Hepatocyte (in vitro differentiated cells): ENCODE measurements around the gene ATP6V0A4. TPM values are rescaled to one million over a fixed set of nuclear protein-coding genes. Genes with fewer than 3 reads are reported as not detected.

Experiments
- DNase-seq: peaks from one replicate; pipeline ENCODE4 v3.0.0-alpha.2; 2016; ENCODE audit warnings: low spot score
- H2AFZ ChIP-seq: fragments of 200-600 bp; sonication (generic); 2 replicates; pipeline ENCODE4 v1.6.0; 2016; ENCODE audit warnings: antibody characterized with exemption, mild to moderate bottlenecking
- H3K27ac ChIP-seq: fragments of 200-600 bp; sonication (generic); 2 replicates; pipeline ENCODE4 v1.5.1; 2016; ENCODE audit warnings: mild to moderate bottlenecking
- H3K27me3 ChIP-seq: fragments of 200-600 bp; sonication (generic); 2 replicates; pipeline ENCODE4 v1.6.1; 2016
- H3K36me3 ChIP-seq: fragments of 200-600 bp; sonication (generic); replicated peaks from 2 replicates; pipeline ENCODE4 v1.5.1; 2016; ENCODE audit warnings: low read depth; ENCODE audit not compliant: insufficient read depth
- H3K4me1 ChIP-seq: fragments of 200-600 bp; sonication (generic); 2 replicates; pipeline ENCODE4 v1.5.1; 2016; ENCODE audit warnings: mild to moderate bottlenecking, moderate library complexity; ENCODE audit not compliant: insufficient read depth
- H3K4me2 ChIP-seq: fragments of 200-600 bp; sonication (generic); 2 replicates; pipeline ENCODE4 v1.6.0; 2016
- H3K4me3 ChIP-seq: fragments of 200-600 bp; sonication (generic); 2 replicates; pipeline ENCODE4 v1.5.1; 2016; ENCODE audit warnings: mild to moderate bottlenecking
- H3K79me2 ChIP-seq: fragments of 200-600 bp; sonication (generic); 2 replicates; pipeline ENCODE4 v1.6.0; 2017; ENCODE audit warnings: mild to moderate bottlenecking
- H3K9me2 ChIP-seq: fragments of 200-600 bp; sonication (generic); replicated peaks from 2 replicates; pipeline ENCODE4 v1.6.0; 2017; ENCODE audit warnings: mild to moderate bottlenecking; ENCODE audit not compliant: insufficient read depth
- H3K9me3 ChIP-seq: fragments of 200-600 bp; sonication (generic); 2 replicates; pipeline ENCODE4 v1.5.1; 2016; ENCODE audit warnings: low read depth, mild to moderate bottlenecking
- H4K20me1 ChIP-seq: fragments of 200-600 bp; sonication (generic); 2 replicates; pipeline ENCODE4 v1.6.0; 2016; ENCODE audit warnings: mild to moderate bottlenecking; ENCODE audit not compliant: insufficient read depth, poor library complexity, severe bottlenecking
- EZH2 ChIP-seq: fragments of 200-600 bp; sonication (generic); IDR thresholded peaks from 2 replicates; pipeline ENCODE4 v1.6.1; 2016; ENCODE audit warnings: antibody characterized with exemption, mild to moderate bottlenecking, borderline replicate concordance
- EZH2phosphoT487 ChIP-seq: fragments of 200-600 bp; sonication (generic); IDR thresholded peaks from one replicate; pipeline ENCODE4 v1.6.1; 2018; ENCODE audit warnings: antibody characterized with exemption, mild to moderate bottlenecking, low read depth, moderate library complexity; ENCODE audit not compliant: unreplicated experiment, severe bottlenecking
- WGBS: methylation state at CpG from one replicate; pipeline ENCODE4 v1.1.6; 2016; ENCODE audit warnings: low lambda C conversion rate; ENCODE audit errors: missing lambda C conversion rate; 5-methylcytosine and 5-hydroxymethylcytosine counted together
- polyA plus RNA-seq: library from polyadenylated mRNA; unstranded; fragments of >200 nt; fragmentation: Nextera tagmentation; extraction: Ambion mirVana; gene quantifications from 2 replicates; pipeline ENCODE4 v1.2.1, GENCODE V29; 2016
- total RNA-seq: library from RNA; depleted of rRNA; stranded (reverse); fragments of >200 nt; gene quantifications from 2 replicates; pipeline ENCODE4 v1.2.3, GENCODE V29; 2014
- TF ChIP-seq, protein P1 (sequence below): fragments of 200-600 bp; sonication (generic); IDR thresholded peaks from 2 replicates; pipeline ENCODE4 v1.5.1; 2016; ENCODE audit warnings: antibody characterized with exemption, mild to moderate bottlenecking; ENCODE audit not compliant: poor library complexity

ATP6V0A4 gene
- total and polyA plus RNA-seq, 2 experiments from 2014 or later = 0.34 to 1.1 TPM

DNA sequence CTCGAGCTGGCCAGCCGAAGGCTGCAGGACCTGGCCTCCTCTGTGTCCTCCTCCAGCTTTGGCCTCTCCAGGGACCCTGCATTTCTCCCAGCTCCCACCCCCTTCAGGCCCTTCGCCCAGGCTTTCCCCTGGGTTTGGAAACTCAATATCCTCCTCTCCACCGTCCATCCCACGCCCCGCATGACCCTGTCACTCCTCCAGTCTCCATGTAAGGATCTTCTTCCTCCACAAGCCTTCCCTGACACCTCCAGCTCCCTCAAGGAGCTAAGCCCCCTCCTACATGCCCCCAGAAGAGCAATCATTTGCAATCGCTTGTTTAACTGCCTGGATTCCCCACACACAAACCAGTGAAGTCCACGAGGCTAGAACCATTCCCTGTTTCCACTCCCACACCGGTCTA lies 24.8 kb downstream of the ATP6V0A4 start:
- H3K27ac ChIP-seq = no peak overlapping the region

DNA sequence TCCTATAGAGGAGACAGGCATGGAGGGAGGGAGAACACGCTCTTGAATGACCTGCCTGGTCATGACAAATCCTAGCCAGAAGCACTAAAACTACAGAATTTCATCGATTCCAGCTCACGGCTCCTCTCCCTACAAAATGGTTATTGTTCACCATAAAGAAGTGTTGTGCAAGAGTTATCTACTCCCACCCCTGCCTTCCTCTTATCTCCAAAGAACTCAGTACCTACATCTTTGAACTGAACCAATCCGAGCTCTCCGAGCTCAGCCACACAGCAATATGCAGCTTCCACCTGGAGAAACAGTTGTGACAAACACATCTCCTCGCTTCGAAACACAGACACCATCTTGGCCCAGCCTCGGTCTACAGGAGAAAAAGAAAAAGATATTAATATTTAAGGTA lies 27.1 kb downstream of the ATP6V0A4 start:
- TF ChIP-seq EZH2phosphoT487 (no peak), EZH2 (no peak)
- TF ChIP-seq, protein P1, sequence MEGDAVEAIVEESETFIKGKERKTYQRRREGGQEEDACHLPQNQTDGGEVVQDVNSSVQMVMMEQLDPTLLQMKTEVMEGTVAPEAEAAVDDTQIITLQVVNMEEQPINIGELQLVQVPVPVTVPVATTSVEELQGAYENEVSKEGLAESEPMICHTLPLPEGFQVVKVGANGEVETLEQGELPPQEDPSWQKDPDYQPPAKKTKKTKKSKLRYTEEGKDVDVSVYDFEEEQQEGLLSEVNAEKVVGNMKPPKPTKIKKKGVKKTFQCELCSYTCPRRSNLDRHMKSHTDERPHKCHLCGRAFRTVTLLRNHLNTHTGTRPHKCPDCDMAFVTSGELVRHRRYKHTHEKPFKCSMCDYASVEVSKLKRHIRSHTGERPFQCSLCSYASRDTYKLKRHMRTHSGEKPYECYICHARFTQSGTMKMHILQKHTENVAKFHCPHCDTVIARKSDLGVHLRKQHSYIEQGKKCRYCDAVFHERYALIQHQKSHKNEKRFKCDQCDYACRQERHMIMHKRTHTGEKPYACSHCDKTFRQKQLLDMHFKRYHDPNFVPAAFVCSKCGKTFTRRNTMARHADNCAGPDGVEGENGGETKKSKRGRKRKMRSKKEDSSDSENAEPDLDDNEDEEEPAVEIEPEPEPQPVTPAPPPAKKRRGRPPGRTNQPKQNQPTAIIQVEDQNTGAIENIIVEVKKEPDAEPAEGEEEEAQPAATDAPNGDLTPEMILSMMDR = no peak
- 89% methylated on average over 8 of the region's 8 CpGs for WGBS
- no peak overlapping the region for H3K4me2 ChIP-seq

More for the DNA sequence above, 24.8 kb downstream of the ATP6V0A4 start:
- Histone ChIP-seq H3K9me2 (no peaks in the 10 kb centered on the region), H3K4me2 (no peak overlapping the region), H2AFZ (no peak overlapping the region), H3K36me3 (no peaks in the 10 kb centered on the region), H3K4me3 (no peak overlapping the region), H3K9me3 (no peaks in the 10 kb centered on the region), H4K20me1 (no peaks in the 10 kb centered on the region), H3K4me1 (no peaks in the 10 kb centered on the region), H3K79me2 (no peaks in the 10 kb centered on the region), H3K27me3 (no peaks in the 10 kb centered on the region)
- 92% methylated on average over 9 of the region's 9 CpGs for WGBS
- no peak for TF ChIP-seq EZH2phosphoT487
- no peak for TF ChIP-seq EZH2
- TF ChIP-seq, protein P1 = no peak
- DNase-seq = no peak

DNA sequence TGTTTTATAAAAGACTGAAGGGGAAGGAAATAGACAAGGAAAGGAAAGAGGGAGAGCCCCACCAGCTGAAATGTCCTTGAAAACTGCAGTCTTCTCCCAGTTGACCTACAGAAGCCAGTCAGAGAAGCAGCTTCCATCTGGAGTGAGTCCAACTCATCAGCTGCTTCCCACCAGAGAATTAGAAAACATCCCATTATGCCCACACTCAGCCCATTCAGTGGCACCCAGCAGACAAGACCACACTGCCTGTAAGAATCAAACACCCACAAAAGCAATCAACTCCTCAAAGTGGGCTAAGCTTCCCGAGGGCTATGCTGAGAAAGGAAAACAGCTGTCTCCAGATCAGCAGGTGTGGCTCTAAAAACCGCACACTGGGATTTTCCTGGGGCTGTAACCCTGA lies 29.8 kb downstream of the ATP6V0A4 start:
- TF ChIP-seq, protein P1 = no peak
- no peak for TF ChIP-seq EZH2
- no peak for TF ChIP-seq EZH2phosphoT487
- Histone ChIP-seq H4K20me1 (no peaks in the 10 kb centered on the region), H3K27ac (no peak overlapping the region), H3K4me3 (no peak overlapping the region), H3K4me2 (no peak overlapping the region), H3K27me3 (no peaks in the 10 kb centered on the region), H2AFZ (no peak overlapping the region), H3K9me3 (no peaks in the 10 kb centered on the region), H3K36me3 (no peaks in the 10 kb centered on the region), H3K9me2 (no peaks in the 10 kb centered on the region), H3K4me1 (no peaks in the 10 kb centered on the region), H3K79me2 (no peaks in the 10 kb centered on the region)
- DNase-seq = no peak
- 76% methylated on average over 2 of the region's 2 CpGs for WGBS

More for the DNA sequence above, 27.1 kb downstream of the ATP6V0A4 start:
- H3K9me2 ChIP-seq = no peaks in the 10 kb centered on the region
- H3K4me1 ChIP-seq = no peaks in the 10 kb centered on the region
- no peak for DNase-seq
- no peaks in the 10 kb centered on the region for H4K20me1 ChIP-seq
- H3K27ac ChIP-seq = no peak overlapping the region
- H3K9me3 ChIP-seq = no peaks in the 10 kb centered on the region
- no peaks in the 10 kb centered on the region for H3K27me3 ChIP-seq
- no peak overlapping the region for H2AFZ ChIP-seq
- no peaks in the 10 kb centered on the region for H3K79me2 ChIP-seq
- H3K4me3 ChIP-seq = no peak overlapping the region
- no peaks in the 10 kb centered on the region for H3K36me3 ChIP-seq
